Measurements from ENCODE around the gene CFAP73. TPM values are rescaled to one million over a fixed set of nuclear protein-coding genes. Genes with fewer than 3 reads are reported as not detected.

CFAP73 gene
- total RNA-seq, 1 donor from 2014 or later, result not detected

- Histone ChIP-seq H3K9ac (no peak overlapping the region), H3F3A (ENCODE audit: low read depth) (no peaks in the 10 kb centered on the region), H3K36me3 (no peaks in the 10 kb centered on the region), H3K79me2 (ENCODE audit: low read depth) (no peaks in the 10 kb centered on the region), H3K27ac (no peak overlapping the region), H3K9me3 (ENCODE audit: low read depth) (no peaks in the 10 kb centered on the region), H3K4me1 (peaks cover 5% of the 10 kb centered on the region), H4K20me1 (ENCODE audit: low read depth) (no peaks in the 10 kb centered on the region), H3K4me3 (no peak overlapping the region), H2AFZ (replicated peaks) (no peak overlapping the region), H3K4me2 (no peak overlapping the region), H3K27me3 (peaks cover 13% of the 10 kb centered on the region)
- Mint-ChIP-seq H3K4me1 (peaks cover 12% of the 10 kb centered on the region), H3K27ac (peak overlapping the region; percentile 7), H3K27me3 (ENCODE audit: insufficient read depth, low read depth) (peaks cover 29% of the 10 kb centered on the region), H3K36me3 (no peaks in the 10 kb centered on the region), H3K4me3 (no peak overlapping the region), H3K9me3 (no peaks in the 10 kb centered on the region)
- DNase-seq (ENCODE audit: low spot score), result no peak
- no peak for TF ChIP-seq EZH2 (IDR thresholded peaks at IDR 0.05)
- no peak for TF ChIP-seq EZH2phosphoT487 (IDR thresholded peaks at IDR 0.05)
- no peak for TF ChIP-seq CTCF (IDR thresholded peaks at IDR 0.05)
Observed at GRCh38 chr12:113102811-113103210, 46.7 kb upstream of the CFAP73 start.

GRCh38 chr12:113103756-113104450 lies 45.6 kb upstream of the CFAP73 start:
- no peaks in the 10 kb centered on the region for H3K9me3 Mint-ChIP-seq
- Histone ChIP-seq H3K4me2 (peak overlapping the region; percentile 85), H3K9ac (no peak overlapping the region), H3K4me1 (no peaks in the 10 kb centered on the region), H3K9me3 (ENCODE audit: low read depth) (no peaks in the 10 kb centered on the region), H3K4me3 (peak overlapping the region; percentile 50), H2AFZ (replicated peaks) (peak overlapping the region; percentile 98), H3K27me3 (peaks cover 13% of the 10 kb centered on the region), H3K27ac (no peak overlapping the region), H3K79me2 (ENCODE audit: low read depth) (no peaks in the 10 kb centered on the region), H4K20me1 (ENCODE audit: low read depth) (no peaks in the 10 kb centered on the region), H3F3A (ENCODE audit: low read depth) (no peaks in the 10 kb centered on the region), H3K36me3 (no peaks in the 10 kb centered on the region)
- DNase-seq (ENCODE audit: low spot score), result peak; percentile 76
- H3K4me1 Mint-ChIP-seq, result peaks cover 3% of the 10 kb centered on the region
- TF ChIP-seq EZH2 (IDR thresholded peaks at IDR 0.05) (no peak), EZH2phosphoT487 (IDR thresholded peaks at IDR 0.05) (no peak), CTCF (IDR thresholded peaks at IDR 0.05) (no peak)
- H3K4me3 Mint-ChIP-seq, result no peak overlapping the region
- H3K27me3 Mint-ChIP-seq (ENCODE audit: insufficient read depth, low read depth), result peaks cover 31% of the 10 kb centered on the region
- H3K36me3 Mint-ChIP-seq, result no peaks in the 10 kb centered on the region
- H3K27ac Mint-ChIP-seq, result no peak overlapping the region

- Histone ChIP-seq H3K27me3 (peaks cover 13% of the 10 kb centered on the region), H3K4me2 (no peak overlapping the region), H2AFZ (replicated peaks) (no peak overlapping the region), H3K4me3 (no peak overlapping the region), H3K9me3 (ENCODE audit: low read depth) (no peaks in the 10 kb centered on the region), H3K4me1 (no peaks in the 10 kb centered on the region), H3F3A (ENCODE audit: low read depth) (no peaks in the 10 kb centered on the region), H3K9ac (no peak overlapping the region), H3K36me3 (no peaks in the 10 kb centered on the region), H3K79me2 (ENCODE audit: low read depth) (no peaks in the 10 kb centered on the region), H3K27ac (no peak overlapping the region), H4K20me1 (ENCODE audit: low read depth) (no peaks in the 10 kb centered on the region)
- H3K4me1 Mint-ChIP-seq, result no peaks in the 10 kb centered on the region
- H3K36me3 Mint-ChIP-seq, result no peaks in the 10 kb centered on the region
- H3K9me3 Mint-ChIP-seq, result no peaks in the 10 kb centered on the region
- peaks cover 28% of the 10 kb centered on the region for H3K27me3 Mint-ChIP-seq (ENCODE audit: insufficient read depth, low read depth)
- no peak for DNase-seq (ENCODE audit: low spot score)
- H3K4me3 Mint-ChIP-seq, result peak overlapping the region; percentile 24
- TF ChIP-seq CTCF (IDR thresholded peaks at IDR 0.05) (no peak), EZH2phosphoT487 (IDR thresholded peaks at IDR 0.05) (no peak), EZH2 (IDR thresholded peaks at IDR 0.05) (no peak)
- H3K27ac Mint-ChIP-seq, result no peak overlapping the region
Observed at GRCh38 chr12:113104953-113105510, 44.5 kb upstream of the CFAP73 start.
